GM12892 (cell line): ENCODE data around the gene TENM3.

ENCODE experiments used
- POLR2A ChIP-seq: IDR thresholded peaks from 2 replicates; pipeline ENCODE4 v1.6.1; 2011; ENCODE audit warnings: low read depth, low read length, control low read depth
- POLR2AphosphoS5 ChIP-seq: IDR thresholded peaks from 2 replicates; pipeline ENCODE4 v1.6.1; 2011; ENCODE audit warnings: low read depth, low read length, control low read depth

DNA sequence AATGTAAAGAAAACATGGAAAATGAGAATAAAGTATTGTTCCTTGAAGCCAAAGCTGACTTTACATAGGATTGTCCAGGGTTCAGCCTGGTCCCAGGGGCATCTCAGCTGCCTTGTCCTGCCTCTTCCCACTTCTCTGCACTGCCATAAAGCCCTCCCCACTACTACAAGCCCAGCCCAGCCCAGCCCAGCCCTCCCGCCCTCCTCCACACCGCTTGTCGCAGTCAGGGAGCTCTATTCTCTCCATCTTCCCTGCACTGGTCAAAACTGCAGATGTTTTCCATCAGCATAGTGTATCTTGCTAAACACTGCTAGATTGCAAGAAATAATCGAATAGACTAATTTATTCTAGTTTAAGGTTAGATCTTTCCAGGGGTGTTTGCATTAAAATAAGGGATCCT lies 100.3 kb downstream of the TENM3 start:
- TF ChIP-seq POLR2A (no peak), POLR2AphosphoS5 (no peak)
